ENCODE results near the gene HAUS3. TPM values are rescaled to one million over a fixed set of nuclear protein-coding genes. Genes with fewer than 3 reads are reported as not detected.

HAUS3 gene
- total RNA-seq, 1 donor from 2014 or later = 24.4 TPM

DNA sequence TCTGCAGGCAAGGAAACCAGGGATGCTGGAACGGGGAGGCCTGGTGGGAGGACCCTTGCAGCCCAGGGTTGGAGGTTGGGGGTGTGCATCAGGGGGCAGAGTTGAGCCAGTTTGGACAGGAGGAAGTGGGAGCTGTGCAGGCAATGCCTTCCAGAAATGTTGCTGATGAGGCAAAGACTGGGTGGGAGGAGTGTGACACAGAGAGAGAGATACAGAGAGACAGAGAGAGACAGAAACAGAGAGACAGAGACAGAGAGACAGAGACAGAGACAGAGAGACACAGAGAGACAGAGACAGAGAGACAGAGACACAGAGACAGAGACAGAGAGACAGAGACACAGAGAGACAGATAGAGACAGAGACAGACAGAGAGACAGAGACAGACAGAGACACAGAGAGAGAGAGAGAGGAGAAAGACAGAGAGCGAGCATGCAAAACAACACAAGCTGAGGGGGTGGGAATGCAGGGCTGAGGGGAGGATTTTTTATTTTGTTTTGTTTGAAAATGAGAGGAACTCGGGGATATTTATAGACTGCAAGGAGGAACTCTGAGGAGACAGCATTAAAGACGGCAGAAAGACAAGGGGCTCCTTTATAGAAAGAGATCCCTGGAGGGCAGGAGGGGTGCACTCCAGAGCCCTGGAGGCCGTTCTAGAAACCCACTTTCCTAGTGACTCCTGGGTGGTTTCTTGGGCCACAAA, 1.9 kb upstream of the HAUS3 start:
- peaks cover 22% of the 10 kb centered on the region for H3K4me1 ChIP-seq
- Mint-ChIP-seq H3K4me1 (peaks cover 37% of the 10 kb centered on the region), H3K36me3 (peaks cover 7% of the 10 kb centered on the region), H3K27ac (no peak overlapping the region), H3K27me3 (ENCODE audit: insufficient read depth, low read depth) (peaks cover 4% of the 10 kb centered on the region), H3K4me3 (peak overlapping the region; percentile 7), H3K9me3 (no peaks in the 10 kb centered on the region)
- peaks cover 27% of the 10 kb centered on the region for H3F3A ChIP-seq (ENCODE audit: low read depth)
- H3K79me2 ChIP-seq (ENCODE audit: low read depth) = peaks cover 29% of the 10 kb centered on the region
- TF ChIP-seq CTCF (IDR thresholded peaks at IDR 0.05) (peak; percentile 8), EZH2phosphoT487 (IDR thresholded peaks at IDR 0.05) (no peak)
- no peak overlapping the region for H2AFZ ChIP-seq (replicated peaks)
- peaks cover 12% of the 10 kb centered on the region for H3K36me3 ChIP-seq
- peaks cover 27% of the 10 kb centered on the region for H4K20me1 ChIP-seq (ENCODE audit: low read depth)
- no peaks in the 10 kb centered on the region for H3K9me3 ChIP-seq (ENCODE audit: low read depth)
- no peak overlapping the region for H3K9ac ChIP-seq
- no peaks in the 10 kb centered on the region for H3K27me3 ChIP-seq
- no peak overlapping the region for H3K4me3 ChIP-seq
- DNase-seq (ENCODE audit: low spot score) = no peak
- H3K27ac ChIP-seq = no peak overlapping the region
- no peak overlapping the region for H3K4me2 ChIP-seq

DNA sequence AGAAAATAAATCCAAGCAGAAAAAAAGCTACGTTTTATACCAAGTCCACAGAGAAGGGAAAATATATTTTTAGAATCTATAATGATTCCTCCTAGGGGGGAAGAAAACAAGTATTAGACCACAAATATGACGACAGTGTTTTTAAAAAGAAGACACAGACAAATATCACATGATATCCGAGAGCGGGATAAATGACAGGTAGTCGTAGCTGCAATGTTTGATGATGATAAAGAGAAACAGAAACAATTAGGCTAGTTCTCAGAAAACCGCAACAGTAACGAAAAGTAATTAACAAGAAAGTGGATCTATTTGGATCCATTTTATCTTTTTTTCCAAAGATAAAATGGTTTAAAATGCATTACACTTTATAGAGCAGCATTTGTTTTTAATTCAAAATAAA, 918 bp downstream of the HAUS3 start:
- peak overlapping the region; percentile 80 for H3K4me2 ChIP-seq
- peaks cover 48% of the 10 kb centered on the region for H3K79me2 ChIP-seq (ENCODE audit: low read depth)
- H4K20me1 ChIP-seq (ENCODE audit: low read depth) = peaks cover 43% of the 10 kb centered on the region
- DNase-seq (ENCODE audit: low spot score) = no peak
- peaks cover 7% of the 10 kb centered on the region for H3K36me3 Mint-ChIP-seq
- H3K9me3 Mint-ChIP-seq = no peaks in the 10 kb centered on the region
- H3K36me3 ChIP-seq = peaks cover 19% of the 10 kb centered on the region
- peaks cover 4% of the 10 kb centered on the region for H3K27me3 Mint-ChIP-seq (ENCODE audit: insufficient read depth, low read depth)
- no peak overlapping the region for H3K27ac Mint-ChIP-seq
- H3K27ac ChIP-seq = no peak overlapping the region
- H3F3A ChIP-seq (ENCODE audit: low read depth) = peaks cover 27% of the 10 kb centered on the region
- H3K9me3 ChIP-seq (ENCODE audit: low read depth) = no peaks in the 10 kb centered on the region
- no peaks in the 10 kb centered on the region for H3K27me3 ChIP-seq
- H3K4me1 Mint-ChIP-seq = peaks cover 44% of the 10 kb centered on the region
- no peak for TF ChIP-seq EZH2phosphoT487 (IDR thresholded peaks at IDR 0.05)
- TF ChIP-seq EZH2 (IDR thresholded peaks at IDR 0.05) = no peak
- no peak for TF ChIP-seq CTCF (IDR thresholded peaks at IDR 0.05)
- peaks cover 28% of the 10 kb centered on the region for H3K4me1 ChIP-seq
- H2AFZ ChIP-seq (replicated peaks) = no peak overlapping the region
- H3K9ac ChIP-seq = peak overlapping the region; percentile 59
- H3K4me3 Mint-ChIP-seq = peak overlapping the region; percentile 93
- H3K4me3 ChIP-seq = peak overlapping the region; percentile 82

GRCh38 chr4:2236944-2237666, 4.8 kb downstream of the HAUS3 start:
- H3K79me2 ChIP-seq (ENCODE audit: low read depth) = peaks cover 57% of the 10 kb centered on the region
- H3K27me3 Mint-ChIP-seq (ENCODE audit: insufficient read depth, low read depth) = no peaks in the 10 kb centered on the region
- peaks cover 3% of the 10 kb centered on the region for H3K36me3 Mint-ChIP-seq
- H3K4me1 Mint-ChIP-seq = peaks cover 26% of the 10 kb centered on the region
- no peaks in the 10 kb centered on the region for H3K9me3 Mint-ChIP-seq
- no peak for DNase-seq (ENCODE audit: low spot score)
- no peak overlapping the region for H3K4me2 ChIP-seq
- H3K4me3 ChIP-seq = no peak overlapping the region
- H3F3A ChIP-seq (ENCODE audit: low read depth) = peaks cover 5% of the 10 kb centered on the region
- H3K27ac ChIP-seq = no peak overlapping the region
- H3K9ac ChIP-seq = no peak overlapping the region
- peaks cover 28% of the 10 kb centered on the region for H3K4me1 ChIP-seq
- no peak for TF ChIP-seq CTCF (IDR thresholded peaks at IDR 0.05)
- TF ChIP-seq EZH2 (IDR thresholded peaks at IDR 0.05) = no peak
- TF ChIP-seq EZH2phosphoT487 (IDR thresholded peaks at IDR 0.05) = no peak
- H3K9me3 ChIP-seq (ENCODE audit: low read depth) = no peaks in the 10 kb centered on the region
- H3K36me3 ChIP-seq = peaks cover 24% of the 10 kb centered on the region
- H3K4me3 Mint-ChIP-seq = no peak overlapping the region
- H4K20me1 ChIP-seq (ENCODE audit: low read depth) = peaks cover 53% of the 10 kb centered on the region
- no peak overlapping the region for H2AFZ ChIP-seq (replicated peaks)
- no peaks in the 10 kb centered on the region for H3K27me3 ChIP-seq
- H3K27ac Mint-ChIP-seq = no peak overlapping the region

Measured in neural progenitor cell (in vitro differentiated cells).